Stimulated activated CD8-positive, alpha-beta memory T cell treated with anti-CD3 and anti-CD28 coated beads, Interleukin-7, amount 100 ng/mL, for 1 hour (primary cell): Measurements from ENCODE around the gene PPP1R11.
A peak's percentile ranks its signal among the peaks of the same experiment; 100 is the strongest.
"Not testable (repeated sequence)": the region's sequence is repeated elsewhere in the genome, so short reads cannot be mapped to it uniquely, and the experiment has no call there.

Experiments used
- DNase-seq, 2 donors: peaks; one replicate each; pipeline ENCODE4 v3.0.0-alpha.2; 2020; ENCODE audit warnings: low read depth in 2 of 2

The PPP1R11 gene, protein sequence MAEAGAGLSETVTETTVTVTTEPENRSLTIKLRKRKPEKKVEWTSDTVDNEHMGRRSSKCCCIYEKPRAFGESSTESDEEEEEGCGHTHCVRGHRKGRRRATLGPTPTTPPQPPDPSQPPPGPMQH

DNA sequence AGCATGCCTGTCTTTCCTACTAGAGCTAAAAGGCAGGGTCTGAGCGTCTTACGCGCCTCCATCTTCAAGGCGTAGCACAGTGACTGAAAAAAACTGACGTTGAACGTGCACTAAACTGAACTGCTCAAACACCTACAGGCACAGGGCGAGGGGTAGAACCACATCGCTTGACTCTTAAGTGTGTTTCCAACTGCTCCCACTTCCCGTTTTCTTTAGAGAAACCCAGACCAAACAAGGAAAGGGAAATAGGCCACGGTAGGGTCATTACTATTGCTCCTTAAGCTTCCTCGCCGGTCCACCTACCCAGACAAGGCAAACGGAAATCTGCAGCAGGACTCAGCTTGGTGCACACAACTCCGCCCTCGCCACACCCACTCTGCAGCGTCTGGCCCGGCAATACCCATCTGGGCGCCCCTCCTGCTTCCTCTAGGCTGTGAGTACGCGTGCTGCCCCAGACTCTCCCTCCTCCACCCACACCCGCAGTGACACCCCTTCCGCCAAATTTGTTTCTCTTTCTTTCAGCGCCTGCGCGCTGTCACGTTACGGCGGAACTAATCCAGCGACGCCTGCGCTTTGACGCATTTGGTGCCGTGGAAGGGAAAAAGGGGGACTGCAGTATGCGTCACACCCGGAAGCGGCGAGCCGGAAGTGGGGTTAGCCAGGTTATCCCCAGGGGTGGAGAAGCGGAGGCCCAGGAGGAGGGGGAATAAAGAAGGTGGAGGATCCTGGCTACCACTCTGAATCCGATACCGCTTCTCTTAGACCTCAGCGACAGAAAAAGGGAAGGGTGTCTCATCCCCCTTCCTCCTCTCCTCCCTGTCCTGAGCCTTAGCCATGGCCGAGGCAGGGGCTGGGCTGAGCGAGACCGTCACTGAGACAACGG lies at the start of gene PPP1R11:
Gene PPP1R11, plus strand, starts transcription at position 622 of the 883 bp plus-strand sequence. Its CDS starts 213 bp downstream, at position 835.
- peak; percentile 95 to 96 for DNase-seq

DNA sequence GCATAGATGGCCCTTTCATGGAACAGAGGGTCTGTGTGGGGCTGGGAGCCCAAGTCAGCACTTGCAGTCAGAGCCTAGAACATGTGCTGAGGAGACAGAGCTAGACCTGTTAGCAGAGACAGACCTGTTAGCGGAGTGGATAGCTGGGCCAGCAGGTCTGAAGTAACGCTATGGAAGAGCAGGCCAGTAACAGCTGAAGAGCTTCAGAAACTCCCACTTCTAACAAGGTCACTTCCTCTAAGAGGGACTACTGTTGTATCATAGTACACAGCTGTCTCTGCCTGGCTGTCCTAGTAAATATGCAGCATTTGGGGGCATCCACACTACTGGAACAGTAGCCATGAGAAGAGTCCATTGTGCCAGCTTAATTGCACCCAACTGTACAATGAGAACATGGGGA lies 47.2 kb upstream of the PPP1R11 start:
- no peak for DNase-seq

DNA sequence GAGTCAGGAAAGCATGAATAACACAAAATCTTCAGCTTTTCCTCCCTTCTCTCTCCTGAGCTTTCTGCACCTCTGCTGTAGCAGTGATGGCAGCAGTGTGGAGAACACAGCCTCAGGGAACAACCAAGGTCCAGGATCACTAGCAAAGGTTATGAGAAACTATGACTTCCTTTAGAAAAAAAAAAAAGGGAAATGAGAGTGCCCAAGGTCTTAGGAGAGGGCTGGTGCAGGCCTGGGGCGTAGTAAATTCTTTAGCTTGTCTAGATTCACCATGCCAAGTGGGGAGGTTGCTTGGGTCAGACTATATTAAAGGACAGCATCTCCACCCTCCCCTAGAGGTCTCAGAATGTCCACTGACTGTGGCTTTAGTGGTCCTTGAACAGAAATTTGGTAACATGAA lies 46.4 kb upstream of the PPP1R11 start:
- no peak for DNase-seq

DNA sequence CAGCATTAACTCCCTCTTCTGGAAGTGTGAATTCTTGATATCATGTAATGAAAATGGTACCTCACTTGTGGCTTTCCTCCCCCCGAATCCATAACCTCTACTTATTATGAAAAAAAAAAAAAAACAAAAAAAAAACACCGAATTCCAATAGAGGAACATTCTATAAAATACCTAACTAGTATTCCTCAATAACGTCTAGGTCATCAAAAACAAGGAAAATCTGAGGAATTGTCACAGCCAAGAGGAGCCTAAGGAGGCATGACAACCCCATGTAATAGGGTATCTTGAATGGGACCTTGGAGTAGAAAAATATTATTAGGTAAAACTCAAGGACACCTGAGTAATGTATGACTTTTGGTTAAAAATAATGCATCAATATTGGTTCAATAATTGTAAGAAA lies 44.8 kb upstream of the PPP1R11 start:
- no peak for DNase-seq

DNA sequence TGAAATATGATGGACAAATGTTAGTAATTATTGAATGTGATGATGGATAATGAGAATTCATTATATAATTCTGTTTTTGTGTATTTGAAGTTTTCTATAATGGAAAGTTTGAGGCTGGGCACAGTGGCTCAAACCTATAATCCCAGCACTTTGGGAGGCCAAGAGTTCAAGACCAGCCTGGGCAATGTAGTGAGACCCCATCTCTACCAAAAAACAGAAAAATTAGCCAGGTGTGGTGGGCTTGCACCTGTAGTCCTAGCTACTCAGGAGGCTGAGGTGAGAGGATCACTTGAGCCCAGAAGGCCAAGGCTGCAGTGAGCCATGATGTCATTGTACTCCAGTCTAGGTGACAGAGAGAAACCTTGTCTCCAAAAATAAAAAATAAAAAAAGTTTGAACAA lies 44.3 kb upstream of the PPP1R11 start:
- not testable (repeated sequence) for DNase-seq

DNA sequence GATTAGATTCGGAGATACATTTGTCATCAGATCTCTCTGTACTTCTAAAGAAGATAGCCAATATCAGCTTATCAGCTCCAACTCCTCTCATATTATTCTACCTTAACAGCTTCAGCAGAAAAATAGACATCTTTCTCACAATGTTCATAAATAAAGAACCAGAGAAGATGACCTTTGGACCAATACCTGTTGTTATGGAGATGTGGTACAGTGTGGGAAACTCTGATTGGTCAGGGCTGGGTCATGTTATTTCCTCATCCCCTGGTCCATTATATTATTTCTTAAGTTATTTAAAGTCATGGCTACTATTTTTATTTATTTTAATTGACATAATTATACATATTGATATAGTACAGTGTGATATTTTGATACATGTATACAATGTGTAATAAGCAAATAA lies 41.8 kb upstream of the PPP1R11 start:
- no peak for DNase-seq

DNA sequence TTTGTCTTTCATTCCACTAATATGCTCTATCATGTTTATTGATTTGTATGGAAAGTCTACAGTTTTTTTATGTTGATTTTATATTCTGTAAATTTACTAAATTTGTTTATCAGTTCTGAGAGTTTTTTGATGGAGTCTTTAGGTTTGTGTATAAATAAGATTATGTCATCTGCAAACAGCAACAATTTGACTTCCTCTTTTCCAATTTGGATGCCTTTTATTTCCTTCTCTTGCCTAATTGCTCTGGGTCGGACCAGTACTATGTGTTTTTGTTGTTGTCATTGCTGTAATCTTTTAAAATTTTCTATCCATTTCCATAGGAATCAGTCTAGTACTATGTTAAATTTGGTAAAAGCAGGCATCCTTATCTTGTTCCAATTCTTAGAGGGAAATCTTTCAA lies 37.4 kb upstream of the PPP1R11 start:
- no peak for DNase-seq

DNA sequence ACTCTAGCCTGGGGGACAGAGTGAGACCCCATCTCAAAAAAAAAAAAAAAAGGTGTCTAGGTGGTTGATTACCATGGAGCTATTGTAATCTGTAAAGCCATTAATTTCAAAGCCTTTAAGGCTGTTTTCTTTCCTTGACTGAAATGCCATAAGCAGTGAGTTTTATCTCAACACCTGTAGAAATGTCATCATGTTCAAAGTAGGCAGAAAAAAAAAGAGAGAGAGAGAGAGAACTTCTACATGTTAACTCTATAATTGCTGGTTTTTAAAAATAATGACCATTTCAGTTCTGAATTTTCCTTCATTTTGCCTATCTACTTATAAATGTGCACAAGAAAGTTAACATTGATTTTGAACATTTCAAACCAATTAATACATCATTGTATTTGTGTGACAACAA lies 35.6 kb upstream of the PPP1R11 start:
- no peak for DNase-seq

DNA sequence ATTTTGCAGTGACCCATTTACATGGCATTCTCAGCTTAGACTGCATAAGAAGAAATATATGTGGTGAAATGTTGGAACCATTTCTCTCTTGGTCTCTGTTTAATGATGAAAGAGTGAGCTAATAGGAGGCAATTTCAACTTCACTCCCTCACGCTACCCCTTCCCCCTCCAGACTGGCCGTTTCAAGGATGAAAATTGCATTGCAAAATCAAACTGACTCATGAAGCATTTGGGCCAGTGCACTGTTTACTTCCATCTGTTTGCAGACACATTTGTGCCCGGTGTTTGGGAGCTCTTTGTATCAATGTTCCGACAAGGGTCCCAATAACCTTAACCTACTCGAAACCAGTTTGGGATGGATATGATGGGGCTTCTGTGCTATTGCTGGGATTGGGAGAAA lies 33.6 kb upstream of the PPP1R11 start:
- DNase-seq = not testable (repeated sequence)

DNA sequence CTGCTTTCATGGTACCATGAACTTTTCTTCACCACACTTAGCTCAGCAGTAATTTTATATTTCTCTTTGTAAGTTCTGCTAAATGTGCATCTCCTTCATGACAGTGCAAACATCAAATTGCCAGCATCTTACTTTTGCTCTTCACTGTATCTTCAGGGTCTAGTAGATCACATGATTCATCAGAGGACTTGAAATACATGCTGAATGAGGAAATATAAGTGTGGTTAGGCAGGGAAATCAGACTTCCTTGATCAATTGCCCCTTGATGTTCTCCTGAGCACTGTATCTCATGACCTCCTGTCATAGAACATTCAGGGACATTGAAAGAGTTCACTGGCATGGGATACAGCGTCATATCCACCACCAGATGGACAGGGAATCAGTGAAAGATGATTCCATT lies 31.2 kb upstream of the PPP1R11 start:
- DNase-seq = no peak

DNA sequence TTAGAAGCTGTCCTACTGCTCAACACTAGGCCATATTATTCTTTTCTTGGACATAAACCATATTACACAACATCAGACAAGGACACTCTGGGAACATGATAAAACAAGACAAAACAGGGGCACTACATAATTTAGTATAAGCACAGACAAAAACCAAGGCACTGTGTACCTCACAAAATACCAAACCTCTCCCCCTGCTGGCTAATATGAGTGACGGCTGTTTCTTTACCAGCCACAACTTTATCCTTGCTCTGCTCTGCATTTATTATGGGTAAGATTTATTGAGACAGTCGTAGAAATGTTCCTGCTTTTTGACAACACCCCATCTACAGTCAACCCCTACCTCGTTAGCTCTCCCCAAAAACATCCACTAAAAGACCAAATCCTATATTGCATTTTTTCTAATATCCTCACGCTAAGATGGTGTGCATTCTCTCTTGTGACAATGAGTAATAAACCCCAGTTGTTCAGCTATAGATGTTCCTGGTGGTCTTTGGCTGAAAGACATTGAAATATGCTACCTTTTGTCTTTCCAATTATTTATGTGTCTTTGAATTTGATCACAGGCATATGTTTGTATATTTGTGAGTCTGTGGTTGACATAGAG lies 29.7 kb upstream of the PPP1R11 start:
- DNase-seq = no peak

DNA sequence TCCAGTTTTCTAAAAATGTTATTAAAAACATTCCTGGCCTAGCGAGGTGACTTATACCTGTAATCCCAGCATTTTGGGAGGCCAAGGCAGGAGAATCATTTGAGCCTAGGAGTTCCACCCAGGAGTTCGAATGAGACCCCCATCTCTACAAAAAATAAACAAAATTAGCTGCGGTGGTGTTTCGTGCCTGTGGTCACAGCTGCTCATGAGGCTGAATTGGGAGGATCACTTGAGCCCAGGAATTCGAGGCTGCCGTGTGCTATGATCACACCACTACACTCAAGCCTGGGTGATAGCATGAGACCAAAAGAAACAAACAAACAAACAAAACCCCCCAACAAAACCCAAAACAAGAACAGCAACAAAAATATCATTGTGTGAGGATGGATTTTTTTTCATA lies 25.8 kb upstream of the PPP1R11 start:
- DNase-seq = no peak

DNA sequence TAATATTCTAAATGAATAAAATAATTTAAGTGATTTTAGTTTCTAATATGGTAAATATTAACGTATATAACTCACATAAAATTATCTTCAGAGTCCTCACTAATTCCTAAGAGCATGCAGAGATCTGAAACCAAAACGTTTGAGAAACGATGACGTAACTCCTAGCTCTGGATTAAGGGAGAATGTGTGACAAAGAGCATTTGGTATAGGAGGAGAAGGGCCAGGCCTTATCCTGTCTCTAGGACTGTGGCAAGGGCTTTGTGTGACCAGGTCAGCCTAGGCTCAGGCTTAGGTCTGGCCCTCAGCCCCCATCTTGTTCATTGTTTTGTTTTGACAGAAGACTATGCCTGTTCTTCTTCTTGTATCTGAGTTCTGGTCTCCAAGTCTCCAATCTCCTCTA lies 25.2 kb upstream of the PPP1R11 start:
- no peak for DNase-seq

DNA sequence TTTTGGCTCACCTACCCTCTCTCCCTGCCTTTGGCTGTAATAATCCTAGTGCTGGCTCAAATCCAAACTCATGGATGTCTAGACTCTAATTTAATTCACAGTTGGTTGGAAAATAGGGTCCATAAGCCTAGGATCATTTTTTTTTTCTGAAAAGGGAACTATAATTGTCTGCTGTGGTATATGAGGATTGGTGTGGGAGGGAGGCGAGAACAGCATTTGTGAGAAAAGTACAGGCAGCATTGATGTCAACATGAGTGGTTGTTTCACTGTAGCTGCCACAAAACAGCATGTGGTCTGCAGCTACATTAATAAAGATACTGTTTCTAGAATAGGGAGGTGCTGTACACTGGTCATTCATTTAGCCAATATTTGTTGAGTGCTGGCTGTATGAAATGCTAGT lies 24.5 kb upstream of the PPP1R11 start:
- DNase-seq = no peak

DNA sequence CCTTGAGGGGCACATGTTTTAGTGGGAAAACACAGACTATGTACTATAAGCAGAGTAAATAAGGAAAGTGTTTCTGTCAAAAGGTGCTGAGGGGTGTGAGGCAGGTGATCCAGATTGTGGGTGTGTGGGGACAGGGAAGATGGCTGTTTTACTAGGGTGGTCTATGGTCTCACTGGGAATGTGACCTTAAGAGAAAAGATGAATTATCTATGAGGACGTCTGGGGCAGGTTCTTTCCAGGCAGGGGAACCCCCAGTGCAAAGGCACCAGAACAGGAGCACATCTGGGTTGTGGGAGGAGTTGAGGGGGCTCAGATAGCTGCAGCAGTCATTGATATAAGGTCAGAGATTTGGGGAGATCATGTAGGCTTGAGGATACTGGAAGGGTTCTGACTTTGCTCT lies 24.1 kb upstream of the PPP1R11 start:
- no peak for DNase-seq

DNA sequence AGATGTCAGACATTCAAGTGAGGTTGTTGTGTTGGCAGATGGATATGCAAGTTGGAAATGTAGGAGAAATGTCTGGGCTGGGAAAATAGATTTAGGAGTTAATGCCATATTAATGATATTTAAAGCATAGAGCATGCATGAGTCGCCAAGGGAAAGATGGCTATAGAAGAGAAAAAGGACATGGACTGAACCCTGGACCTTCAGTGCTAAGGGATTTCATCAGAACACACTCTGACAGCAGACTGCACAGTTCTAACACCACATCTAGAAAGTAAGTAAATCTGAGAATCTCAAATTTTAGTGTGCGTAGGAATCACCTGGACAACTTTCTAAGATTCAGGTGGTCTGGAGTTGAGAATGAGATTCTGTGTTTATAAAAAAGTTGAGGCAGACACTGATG lies 23.3 kb upstream of the PPP1R11 start:
- no peak for DNase-seq

DNA sequence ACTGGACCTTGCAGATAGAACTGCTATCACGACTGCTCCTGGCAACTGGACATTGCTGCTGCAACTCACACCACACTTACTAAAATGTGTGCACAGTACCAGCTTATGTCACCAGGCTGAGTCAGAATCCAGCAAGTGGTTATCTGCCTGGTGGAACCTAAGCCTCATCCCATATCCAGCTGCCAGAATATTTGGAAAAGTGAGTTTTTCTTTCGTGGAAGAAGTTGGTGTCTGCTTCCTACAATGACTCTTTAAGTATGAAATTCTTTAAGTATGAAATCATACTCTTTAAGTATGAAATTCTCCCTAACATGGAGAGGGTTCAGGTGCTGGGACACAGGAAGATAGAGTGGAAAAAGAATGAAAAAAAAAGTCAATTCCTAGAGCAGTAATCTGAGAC lies 22.4 kb upstream of the PPP1R11 start:
- no peak for DNase-seq

DNA sequence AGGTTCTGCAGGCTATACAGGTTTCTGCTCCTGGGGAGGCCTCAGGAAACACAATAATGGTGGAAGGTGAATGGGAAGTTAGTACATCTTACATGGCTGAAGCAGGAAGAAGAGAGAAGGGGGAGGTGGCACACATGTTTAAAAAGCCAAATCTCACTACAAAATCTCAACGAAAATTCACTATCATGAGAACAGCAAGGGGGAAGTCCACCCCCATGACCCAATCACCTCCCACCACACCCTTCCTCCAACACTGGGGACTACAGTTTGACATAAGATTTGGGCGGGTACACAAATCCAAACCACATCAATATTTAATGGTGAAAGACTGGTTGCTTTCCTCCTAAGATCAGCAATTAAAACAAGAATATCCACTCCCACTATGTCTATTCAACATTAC lies 19.8 kb upstream of the PPP1R11 start:
- no peak for DNase-seq

DNA sequence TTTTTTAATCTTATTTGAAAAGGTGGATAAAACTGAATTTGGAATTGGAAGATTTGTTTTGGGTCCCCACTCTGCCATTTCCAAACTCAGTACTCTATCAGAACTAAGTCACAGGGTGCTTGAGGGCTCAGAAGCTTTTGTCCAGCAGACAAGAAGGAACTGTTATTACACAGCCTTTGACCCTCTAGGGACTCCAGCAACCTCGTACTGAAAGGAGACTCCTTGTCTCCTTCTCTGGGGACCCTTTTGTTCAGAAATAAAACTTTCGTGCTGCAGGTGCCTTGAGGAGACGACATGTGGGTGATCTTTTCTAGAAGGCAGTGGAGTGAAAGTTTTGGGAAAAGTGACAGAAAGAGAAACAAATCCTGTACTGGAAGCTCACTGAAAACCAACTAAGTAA lies 13.3 kb upstream of the PPP1R11 start:
- DNase-seq = no peak

DNA sequence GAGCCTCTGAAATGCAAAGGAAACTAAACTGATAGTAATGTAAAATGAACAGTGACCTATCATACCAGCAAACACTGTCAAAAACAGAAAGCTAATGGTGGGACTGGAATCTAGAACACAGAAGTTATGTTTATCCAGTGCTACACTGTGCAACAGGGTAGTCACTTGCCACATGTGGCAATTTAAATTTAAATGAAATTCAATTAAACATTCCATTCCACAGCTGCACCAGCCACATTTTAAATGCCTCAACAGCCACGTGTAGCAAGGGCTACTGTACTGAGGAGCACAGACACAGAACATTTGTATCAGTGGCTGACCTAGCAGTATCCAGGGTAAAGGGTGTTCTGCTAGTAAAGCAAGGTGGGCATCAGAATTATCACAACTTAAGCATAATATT lies 11.5 kb upstream of the PPP1R11 start:
- no peak for DNase-seq

DNA sequence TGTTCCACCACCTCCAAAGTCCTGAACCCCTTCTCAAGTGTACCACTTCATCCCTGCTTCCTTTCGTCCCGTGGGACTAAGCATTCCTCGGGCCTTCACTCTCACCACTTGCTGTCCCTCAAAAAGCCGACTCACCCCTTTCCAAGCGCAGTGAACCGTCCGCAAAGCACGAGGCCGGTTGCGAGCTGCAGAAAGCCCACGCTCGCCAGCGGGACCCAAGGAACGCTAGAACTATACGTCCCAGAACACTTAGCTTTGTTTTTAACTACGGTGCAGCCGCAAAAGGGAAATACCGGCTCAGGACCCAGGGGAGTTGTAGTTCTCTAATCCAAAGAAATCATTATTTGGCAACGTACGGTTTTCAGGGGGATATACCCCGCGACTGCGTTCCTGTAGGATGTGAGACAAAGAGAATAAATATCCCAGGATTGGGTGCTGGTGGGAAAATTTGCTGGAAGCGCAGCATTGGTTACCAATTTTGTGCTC lies 6.3 kb upstream of the PPP1R11 start:
- no peak for DNase-seq

DNA sequence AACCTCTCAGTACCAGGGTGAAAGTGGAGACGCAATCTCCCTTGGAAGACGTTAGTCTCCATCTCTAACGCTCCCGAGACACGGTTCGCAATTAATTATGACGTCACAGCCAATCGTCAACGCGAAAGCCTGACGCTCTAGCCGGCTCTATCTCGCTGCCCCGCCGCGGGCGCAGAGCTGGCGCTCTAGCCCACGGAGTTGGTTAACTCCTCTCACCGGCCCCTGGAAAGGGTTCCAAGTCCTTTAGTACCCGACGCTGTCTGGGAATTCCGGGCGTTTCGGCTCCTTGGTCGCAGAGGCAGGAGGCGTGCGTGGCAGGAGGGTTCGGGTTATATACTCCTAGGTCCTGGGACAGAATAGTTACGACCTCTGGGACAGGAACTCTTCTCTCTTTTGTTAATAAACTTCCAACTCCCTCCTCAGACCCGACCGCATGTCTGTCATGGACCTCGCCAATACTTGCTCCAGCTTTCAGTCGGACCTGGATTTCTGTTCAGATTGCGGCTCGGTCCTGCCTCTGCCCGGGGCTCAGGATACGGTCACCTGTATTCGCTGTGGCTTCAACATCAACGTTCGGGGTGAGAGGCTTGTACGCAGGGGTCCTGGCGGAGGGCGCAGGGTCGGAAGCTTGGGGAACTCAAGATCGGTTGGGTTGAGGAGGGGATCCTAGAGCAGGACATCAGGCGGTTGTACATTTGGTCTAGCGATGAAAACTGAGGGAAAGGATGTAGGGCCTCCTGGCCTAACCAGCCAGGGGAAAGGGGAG lies 5.7 kb upstream of the PPP1R11 start, which contains the start of gene POLR1H:
Gene POLR1H, plus strand, starts transcription at position 174 of the 766 bp plus-strand sequence. Its CDS starts 260 bp downstream, at position 434.
- DNase-seq = peak; percentile 69 to 73
